Measurements from ENCODE around the gene DCT.
"Not testable (repeated sequence)": the region's sequence is repeated elsewhere in the genome, so short reads cannot be mapped to it uniquely, and the experiment has no call there.

DCT gene

DNA sequence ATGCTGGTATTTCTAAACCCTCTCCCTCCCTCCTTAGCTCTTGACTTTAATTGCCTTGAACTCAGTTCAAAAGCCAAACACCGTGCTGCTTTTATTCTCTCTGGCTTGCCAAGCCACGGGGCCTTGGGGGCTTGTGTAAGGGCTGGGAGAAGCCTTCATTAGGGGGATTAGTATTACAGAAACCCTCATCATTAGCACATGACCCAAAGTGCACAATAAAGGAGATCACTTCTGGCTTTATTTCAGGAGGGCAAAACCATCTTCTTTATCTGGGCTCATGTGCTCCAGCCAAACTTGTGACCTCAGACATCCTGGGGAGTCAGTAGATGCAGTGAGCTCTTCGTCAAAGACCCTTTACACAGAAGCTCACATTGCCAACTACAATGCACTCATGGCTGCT is at the start of gene DCT:
Gene DCT (minus strand): TSS at position 67 of the 400 bp plus-strand sequence. CDS start 427 bp downstream, outside the sequence.
- no peak for DNase-seq

DNA sequence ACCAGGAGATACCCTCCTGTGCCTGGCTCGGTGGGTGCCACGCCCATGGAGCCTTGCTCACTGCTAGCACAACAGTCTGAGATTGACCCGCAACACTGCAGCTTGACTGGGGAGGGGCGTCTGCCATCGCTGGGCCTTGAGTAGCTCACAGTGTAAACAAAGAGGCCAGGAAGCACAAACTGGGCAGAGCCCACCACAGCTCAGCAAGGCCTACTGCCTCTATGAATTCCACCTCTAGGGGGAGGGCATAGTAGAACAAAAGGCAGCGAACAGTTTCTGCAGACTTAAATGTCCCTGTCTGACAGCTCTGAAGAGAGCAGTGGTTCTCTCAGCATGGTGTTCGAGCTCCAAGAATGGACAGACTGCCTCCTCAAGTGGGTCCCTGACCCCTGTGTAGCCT is 47.5 kb upstream of the DCT start:
- DNase-seq = not testable (repeated sequence)

GRCh38 chr13:94525781-94526180 is 46.3 kb upstream of the DCT start:
- no peak for DNase-seq

DNA sequence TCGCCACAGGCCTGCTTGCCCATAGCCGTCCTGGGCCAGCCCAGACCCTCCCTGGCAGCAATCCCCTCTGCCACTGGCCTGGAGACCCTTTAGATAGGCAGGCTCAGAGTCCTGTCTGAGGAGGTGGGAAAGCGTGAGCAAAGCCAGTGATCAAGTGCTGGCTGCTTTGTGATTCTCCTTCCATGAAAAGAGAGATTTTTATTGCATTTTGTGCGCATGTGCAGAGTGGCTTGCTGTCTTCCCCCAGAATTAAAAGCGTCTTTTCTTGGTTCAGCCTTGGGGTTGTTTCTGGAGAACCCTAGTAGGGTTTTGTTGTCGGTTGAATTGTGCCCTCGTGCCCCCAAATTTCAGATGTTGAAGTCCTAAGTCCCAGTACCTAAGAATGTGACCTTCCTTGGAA is 44.9 kb upstream of the DCT start:
- DNase-seq = no peak

GRCh38 chr13:94520001-94520400 is 40.5 kb upstream of the DCT start:
- DNase-seq = no peak

- no peak for DNase-seq
Measured at GRCh38 chr13:94516456-94516855, 37.0 kb upstream of the DCT start.

DNA sequence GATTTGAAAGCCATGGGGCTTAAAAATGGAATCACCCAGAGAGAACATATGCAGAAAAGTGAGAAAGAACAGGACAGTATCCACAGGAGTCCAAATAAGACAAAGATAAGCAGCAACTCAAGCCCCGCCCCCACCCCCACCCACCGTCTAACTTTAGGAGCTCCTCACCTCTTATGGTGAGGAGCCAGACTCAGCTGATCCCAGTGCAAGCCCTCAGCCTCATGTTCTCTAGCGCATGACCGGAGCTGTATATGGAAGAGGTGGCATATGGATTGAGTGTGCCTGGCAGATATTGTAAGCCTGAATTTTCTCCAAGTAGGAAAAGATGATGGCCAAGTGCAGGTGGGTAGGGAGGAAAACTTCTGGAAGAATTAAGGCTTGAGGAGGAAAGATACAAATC is 36.4 kb upstream of the DCT start:
- DNase-seq = no peak

DNA sequence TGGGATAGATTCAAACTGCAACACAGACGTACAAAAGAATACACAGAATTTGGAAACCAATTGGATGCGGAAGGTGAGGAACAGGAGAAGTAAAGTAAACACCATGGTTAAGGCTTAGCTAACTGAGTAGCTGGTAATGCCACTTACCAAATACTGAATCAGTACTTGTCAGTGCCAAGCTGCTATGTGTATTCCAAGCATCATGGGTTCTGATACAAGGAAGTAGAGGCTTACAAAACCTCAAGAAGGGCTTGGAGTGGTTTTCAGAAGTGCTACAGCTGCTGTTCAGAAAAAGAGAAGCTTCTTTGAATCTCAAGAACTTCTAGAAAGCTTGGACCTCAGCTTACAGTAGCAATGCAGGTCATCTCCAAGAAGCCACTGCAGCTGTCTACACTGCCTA is 35.9 kb upstream of the DCT start:
- no peak for DNase-seq

DNA sequence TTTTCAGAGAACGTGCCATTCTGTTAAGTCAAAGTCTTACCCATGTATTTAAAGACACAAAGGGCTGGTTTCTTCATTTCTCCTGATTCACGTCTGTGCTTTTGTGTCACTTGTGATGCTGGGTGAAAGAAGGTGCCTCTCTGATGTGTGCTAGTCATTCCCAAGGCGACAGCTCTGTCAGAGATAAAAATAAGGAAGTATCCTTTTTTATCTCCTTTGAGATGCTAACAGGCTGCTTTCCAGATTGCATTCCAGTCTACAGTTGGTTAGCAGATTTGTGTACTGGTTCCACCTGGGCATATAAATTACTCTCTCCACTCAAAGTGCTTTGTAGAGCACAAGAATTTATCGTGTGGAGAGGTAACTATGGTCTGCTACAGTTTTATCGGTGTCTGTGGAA is 33.5 kb upstream of the DCT start:
- no peak for DNase-seq

DNA sequence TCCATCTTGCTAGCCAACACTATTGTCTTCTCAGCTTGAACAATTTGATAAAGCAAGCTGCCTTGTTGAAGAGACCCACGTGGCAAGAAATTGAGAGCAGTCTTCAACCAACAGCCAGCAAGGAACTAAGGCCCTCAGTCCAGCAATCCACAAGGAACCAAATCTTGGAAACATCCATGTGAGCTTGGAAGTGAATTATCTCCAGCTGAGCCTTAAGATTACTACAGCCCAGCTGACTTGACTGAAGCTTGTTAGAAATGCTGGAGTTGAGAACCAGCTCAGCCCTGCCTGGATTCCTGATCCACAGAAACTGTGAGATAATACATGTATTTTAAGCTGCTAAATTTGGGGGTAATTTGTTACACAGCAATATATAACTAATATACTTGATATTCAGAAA is 26.2 kb upstream of the DCT start:
- no peak for DNase-seq

DNA sequence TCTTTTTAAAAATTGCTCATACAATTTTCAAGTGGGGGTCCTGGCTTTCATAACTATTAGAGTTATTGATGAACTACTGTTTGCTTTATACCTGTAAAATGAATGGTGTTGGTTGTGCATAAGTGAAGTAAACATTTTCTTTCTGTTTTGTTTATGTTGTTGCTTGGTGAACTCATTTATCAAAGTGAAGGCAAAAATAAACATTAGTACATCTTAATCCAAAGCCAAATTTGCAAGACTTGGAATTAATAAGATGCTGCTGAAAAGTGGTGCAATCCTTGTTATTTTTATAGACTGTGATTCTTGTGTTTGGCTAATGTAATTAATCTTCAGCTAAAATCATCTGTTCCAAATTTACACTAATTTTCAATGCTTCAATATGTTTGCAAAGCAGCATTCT is 24.4 kb upstream of the DCT start:
- DNase-seq = no peak

GRCh38 chr13:94498831-94499230 is 19.3 kb upstream of the DCT start:
- DNase-seq = not testable (repeated sequence)

DNA sequence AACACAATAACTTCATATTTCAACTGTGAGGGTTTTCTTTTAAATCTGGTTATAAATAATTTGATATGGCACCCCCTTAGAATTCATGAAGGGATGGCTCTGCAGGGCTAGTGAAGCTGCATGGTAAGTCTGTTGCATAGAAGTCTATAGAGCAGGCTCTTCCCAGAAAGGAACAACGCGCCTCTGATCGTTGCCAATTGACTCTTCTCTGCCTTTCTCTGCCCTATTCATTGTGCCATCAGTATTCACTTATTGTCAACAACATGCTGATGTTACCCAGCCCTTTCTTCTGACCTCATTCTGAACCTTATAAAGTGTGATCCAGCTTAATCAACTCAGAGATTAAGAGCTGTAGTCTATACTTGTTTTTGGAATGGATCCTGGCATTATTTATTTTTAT is 16.3 kb upstream of the DCT start:
- no peak for DNase-seq

GRCh38 chr13:94494026-94494425 is 14.5 kb upstream of the DCT start:
- no peak for DNase-seq

GRCh38 chr13:94487043-94487442 is 7.6 kb upstream of the DCT start:
- no peak for DNase-seq

DNA sequence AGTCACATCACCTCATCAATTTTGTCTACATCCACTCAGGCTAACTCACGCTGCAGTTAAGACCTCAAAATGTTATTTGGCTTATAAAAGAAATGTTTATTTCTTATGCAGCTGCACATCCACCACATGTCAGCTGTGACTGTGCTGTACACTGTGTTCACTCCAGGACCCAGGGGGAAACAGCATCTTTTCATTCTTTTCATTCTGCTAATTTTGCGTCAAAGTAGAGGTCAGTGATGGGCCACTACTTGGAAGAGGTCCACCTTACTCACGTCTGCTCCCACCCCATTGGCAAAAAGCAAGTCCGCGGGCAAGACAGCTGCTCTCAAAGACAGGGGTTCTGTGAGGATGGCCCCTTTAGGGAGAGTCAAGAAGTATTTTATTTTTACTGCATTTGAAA is 4.5 kb upstream of the DCT start:
- peak; percentile 34 for DNase-seq

DNA sequence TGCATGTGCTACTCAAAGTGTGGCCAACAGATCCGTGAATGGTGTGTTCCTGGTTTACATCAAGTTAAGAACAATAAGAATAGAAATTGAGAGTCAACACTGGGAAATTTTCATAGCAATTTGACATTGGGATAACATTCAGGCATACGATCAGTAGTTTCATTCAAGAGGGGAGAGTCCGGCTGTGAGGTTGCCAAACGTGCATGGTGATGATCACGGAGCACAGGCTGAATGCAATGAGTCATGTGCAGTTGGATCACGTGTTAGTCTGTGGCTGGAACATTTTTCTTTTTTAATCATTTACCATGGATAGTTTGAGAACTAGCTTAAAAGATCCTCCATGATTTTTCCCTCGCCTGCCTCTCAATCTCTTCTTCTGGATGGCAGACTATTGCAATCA is 2.5 kb upstream of the DCT start:
- DNase-seq = no peak

DNA sequence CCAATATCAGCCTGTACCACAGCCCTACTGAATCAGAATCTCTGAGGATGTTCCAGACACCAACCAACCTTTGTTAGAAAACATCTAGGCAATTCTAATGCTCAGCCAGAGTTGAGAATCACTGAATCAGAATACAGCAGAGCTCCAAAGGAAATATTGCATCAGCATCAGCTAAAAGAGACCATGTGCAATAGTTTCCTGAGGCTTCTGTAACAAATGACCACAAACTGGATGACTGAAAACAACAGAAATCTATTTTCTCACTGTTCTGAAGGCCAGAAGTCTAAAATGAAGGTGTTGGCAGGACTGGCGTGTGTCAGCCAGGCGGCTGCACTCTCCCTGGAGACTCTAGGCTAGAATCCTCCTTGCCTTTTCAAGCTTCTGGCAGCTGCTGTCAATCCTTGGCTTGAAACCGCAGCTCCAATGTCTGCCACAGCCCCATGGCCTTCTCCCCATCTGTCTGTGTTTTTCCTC is 1.2 kb upstream of the DCT start:
- peak; percentile 29 for DNase-seq

GRCh38 chr13:94478913-94479312 is 569 bp downstream of the DCT start:
- no peak for DNase-seq

DNA sequence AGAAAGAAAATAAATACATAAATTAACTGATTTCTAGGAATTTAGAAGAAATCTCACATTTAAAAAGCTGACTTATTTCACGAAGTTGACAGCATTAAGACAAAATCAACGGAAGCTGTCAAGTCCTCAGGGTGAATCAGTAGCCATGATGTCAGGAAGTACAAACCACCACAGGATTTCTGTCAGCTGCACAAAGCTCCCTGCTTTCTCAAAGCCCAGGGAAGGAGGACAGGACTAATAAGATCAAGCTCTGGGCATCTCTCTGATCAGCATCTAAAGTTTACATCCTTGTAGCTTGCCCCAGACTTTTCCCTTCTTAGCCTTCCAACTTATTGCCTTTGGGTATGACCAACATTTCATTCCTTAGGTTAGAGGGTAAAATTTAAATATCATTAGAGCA is 9.4 kb downstream of the DCT start:
- no peak for DNase-seq

GRCh38 chr13:94464771-94465170 is 14.7 kb downstream of the DCT start:
- no peak for DNase-seq

GRCh38 chr13:94462670-94463069 is 16.8 kb downstream of the DCT start:
- no peak for DNase-seq

DNA sequence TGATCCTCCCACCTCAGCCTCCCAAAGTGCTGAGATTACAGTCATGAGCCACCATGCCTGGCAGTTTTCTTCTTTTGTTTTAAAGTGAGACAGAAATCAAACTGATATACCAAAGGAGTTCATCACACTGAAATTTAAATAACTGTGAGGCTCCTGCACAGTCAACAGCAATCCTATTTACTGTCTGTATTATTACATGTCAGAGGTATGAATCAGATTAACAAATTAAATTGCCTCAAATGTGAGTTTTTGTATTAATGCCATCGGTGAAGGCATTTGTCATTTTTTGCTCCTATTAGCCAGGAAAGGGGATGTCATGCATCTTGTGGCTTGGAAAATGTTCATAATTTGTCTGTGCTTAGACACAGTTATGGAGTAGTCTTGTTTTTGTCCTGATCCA is 20.4 kb downstream of the DCT start:
- no peak for DNase-seq

DNA sequence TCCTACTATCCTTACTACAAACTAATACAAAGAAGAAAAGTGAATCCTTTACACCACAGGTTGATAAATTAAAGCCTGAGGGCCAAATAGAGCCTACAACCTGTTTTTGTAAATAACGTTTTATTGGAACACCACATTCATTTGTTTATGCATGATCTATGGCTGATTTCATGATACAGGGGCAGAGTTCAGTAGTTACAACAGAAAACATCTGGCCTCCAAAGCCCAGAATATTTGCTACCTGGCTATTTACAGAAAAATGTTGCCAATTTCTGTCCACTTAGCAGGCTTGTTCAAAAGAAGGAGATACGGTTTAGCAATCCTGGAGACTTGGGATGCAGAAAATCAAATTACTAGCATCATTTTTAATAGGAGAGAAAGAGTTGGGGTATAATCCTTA is 24.1 kb downstream of the DCT start:
- DNase-seq = no peak

DNA sequence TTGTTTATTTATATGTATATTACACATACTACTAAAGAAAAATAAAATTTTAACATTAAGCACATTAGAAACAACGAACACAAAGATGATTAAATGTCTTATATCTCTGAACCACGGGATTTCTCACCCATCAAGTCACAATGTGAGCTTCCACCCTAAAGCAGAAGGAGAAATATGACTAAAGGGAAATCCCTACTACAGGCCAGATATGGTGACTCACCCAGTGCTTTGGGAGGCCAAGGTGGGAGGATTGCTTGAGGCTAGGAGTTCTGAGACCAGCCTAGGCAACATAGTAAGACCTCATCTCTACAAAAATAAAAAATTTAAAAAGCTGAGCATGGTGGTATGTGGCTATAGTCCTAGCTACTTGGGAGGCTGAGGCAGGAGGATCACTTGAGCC is 24.6 kb downstream of the DCT start:
- DNase-seq = no peak

DNA sequence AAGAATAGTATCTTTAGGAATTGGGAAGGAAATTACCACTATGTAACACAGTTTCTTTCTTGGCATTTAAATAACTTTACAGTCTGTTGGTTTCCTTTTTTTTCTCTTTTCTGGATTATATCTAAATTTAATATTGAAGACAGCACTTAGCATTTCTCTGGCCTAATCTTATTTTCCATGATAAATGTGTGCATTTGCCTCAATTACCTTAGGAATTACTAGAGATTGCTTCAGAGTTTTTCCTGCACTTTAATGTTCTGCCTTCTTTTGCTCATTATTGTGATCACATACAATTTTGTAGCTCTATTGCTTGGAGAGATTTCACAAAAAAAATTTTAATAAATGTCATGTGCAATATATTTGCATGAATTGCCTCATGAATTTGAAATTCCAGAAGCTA is 25.1 kb downstream of the DCT start:
- DNase-seq = no peak
